T-helper 17 cell (primary cell): ENCODE data around the gene ANKRD23. TPM values are rescaled to one million over a fixed set of nuclear protein-coding genes. Genes with fewer than 3 reads are reported as not detected.

Source experiments
- ATAC-seq: fragments of 150-1000 bp; cut with Tn5 transposase; 2 replicates; pipeline ENCODE4 v1.10.0; 2021; ENCODE audit warnings: mild to moderate bottlenecking, moderate library complexity
- DNase-seq, 3 donors: peaks; one replicate each; pipeline versions ENCODE4 v3.0.0 to v3.0.0-alpha.2; 2020 to 2021
- H3K9me3 ChIP-seq: one replicate; pipeline ENCODE4 v1.7.0; 2013; ENCODE audit warnings: low read length, mild to moderate bottlenecking; ENCODE audit not compliant: control insufficient read depth, poor library complexity, severe bottlenecking
- H3K27ac Mint-ChIP-seq: one replicate; pipeline ENCODE4 v1.8.0; 2022; ENCODE audit warnings: mild to moderate bottlenecking, moderate library complexity, mixed read lengths
- H3K27me3 Mint-ChIP-seq: one replicate; pipeline ENCODE4 v1.8.0; 2022; ENCODE audit warnings: mixed read lengths
- H3K36me3 Mint-ChIP-seq: one replicate; pipeline ENCODE4 v1.8.0; 2022; ENCODE audit warnings: low read depth, mixed read lengths
- H3K4me1 Mint-ChIP-seq: one replicate; pipeline ENCODE4 v1.8.0; 2022; ENCODE audit warnings: mild to moderate bottlenecking, mixed read lengths
- H3K4me3 Mint-ChIP-seq: one replicate; pipeline ENCODE4 v1.8.0; 2022; ENCODE audit warnings: mild to moderate bottlenecking, moderate library complexity, mixed read lengths
- total RNA-seq, 4 donors: library from RNA in 2 of 4; stranded (reverse) in 2 of 4; gene quantifications; one replicate each; pipeline ENCODE4 v1.2.3 and lab custom pipeline; 2022 to 2026

ANKRD23 gene
- total RNA-seq, 2 donors from 2014 or later: 7.6 to 11.2 TPM

DNA sequence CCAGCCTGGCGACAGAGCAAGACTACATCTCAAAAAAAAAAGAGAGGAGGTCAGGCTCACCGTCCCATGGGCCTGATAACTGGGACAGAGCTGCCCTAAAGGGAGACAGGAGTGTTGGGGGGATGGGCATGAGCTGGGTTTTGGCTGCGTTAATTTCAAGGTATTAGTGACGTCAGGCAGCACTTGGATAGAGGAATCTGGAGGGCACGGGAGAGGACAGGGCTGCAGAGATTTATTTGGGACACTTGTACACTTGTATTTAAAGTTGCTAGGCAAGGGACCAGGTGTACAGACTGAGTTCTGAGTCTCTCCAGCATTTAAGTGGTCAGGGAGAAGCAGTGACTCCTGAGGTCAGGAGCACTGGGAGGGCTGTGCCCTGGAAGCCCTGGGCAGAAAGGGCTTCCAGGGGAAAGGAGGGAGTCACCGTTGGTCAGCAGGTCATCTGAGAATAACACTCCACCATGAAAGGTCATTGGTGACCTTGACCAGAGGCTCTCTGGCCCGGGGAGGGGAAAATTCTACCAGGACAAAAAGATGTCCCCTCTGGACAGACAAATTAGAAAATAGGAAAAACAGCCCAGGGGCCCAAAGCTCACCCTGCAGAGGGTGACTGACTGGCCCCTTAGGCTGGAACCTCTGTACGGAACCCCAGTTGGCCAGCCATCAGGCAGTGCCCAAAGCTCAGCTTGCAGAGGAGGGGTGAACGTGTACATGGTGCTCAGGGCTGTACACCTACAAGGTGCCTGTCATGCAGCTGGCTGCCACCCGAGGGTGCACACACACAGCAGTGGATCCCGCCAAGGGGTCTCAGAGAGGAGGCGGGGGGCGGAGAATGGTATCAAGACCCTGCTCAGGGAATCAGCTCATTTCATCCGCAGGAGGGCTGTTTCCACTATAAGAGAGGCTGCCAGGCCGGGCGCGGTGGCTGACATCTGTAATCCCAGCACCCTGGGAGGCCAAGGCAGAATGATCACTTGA, 50.8 kb downstream of the ANKRD23 start:
- DNase-seq (no peak), ATAC-seq (no peak)
- Mint-ChIP-seq H3K27me3 (no peaks in the 10 kb centered on the region), H3K36me3 (no peaks in the 10 kb centered on the region), H3K27ac (no peak overlapping the region), H3K4me1 (peaks cover 11% of the 10 kb centered on the region), H3K4me3 (no peak overlapping the region)
- no peaks in the 10 kb centered on the region for H3K9me3 ChIP-seq

- Mint-ChIP-seq H3K27ac (no peak overlapping the region), H3K27me3 (no peaks in the 10 kb centered on the region), H3K4me3 (no peak overlapping the region), H3K4me1 (peaks cover 11% of the 10 kb centered on the region), H3K36me3 (no peaks in the 10 kb centered on the region)
- H3K9me3 ChIP-seq: no peaks in the 10 kb centered on the region
- ATAC-seq: no peak
- no peak for DNase-seq
These were observed 54.6 kb downstream of the ANKRD23 start for GRCh38 chr2:96789245-96789617.

GRCh38 chr2:96788442-96789244, 55.2 kb downstream of the ANKRD23 start:
- Mint-ChIP-seq H3K4me1 (peaks cover 11% of the 10 kb centered on the region), H3K27me3 (no peaks in the 10 kb centered on the region), H3K4me3 (no peak overlapping the region), H3K36me3 (no peaks in the 10 kb centered on the region), H3K27ac (peak overlapping the region; percentile 29)
- ATAC-seq: no peak
- no peak for DNase-seq
- H3K9me3 ChIP-seq: no peaks in the 10 kb centered on the region

Other genes starting within 250 kb of the ANKRD23 start
- 10 to 100 TPM; 57.4 to 61.2 TPM for gene KANSL3, start 205.7 kb downstream of the ANKRD23 start, total RNA-seq
- not detected for gene FER1L5, start 201.3 kb downstream of the ANKRD23 start, total RNA-seq
- 1 to 10 TPM; 3.6 to 7.1 TPM for gene LMAN2L, start 104.0 kb downstream of the ANKRD23 start, total RNA-seq
- 1 to 10 TPM; 6.4 to 8.1 TPM for gene CNNM4, start 83.1 kb downstream of the ANKRD23 start, total RNA-seq
- gene CNNM3, start 27.8 kb downstream of the ANKRD23 start, total RNA-seq: 10 to 100 TPM; 30.8 to 39.5 TPM
- 10 to 100 TPM; 16.8 to 18.6 TPM for gene ANKRD39, start 14.0 kb upstream of the ANKRD23 start, total RNA-seq
- gene SEMA4C, start 26.1 kb upstream of the ANKRD23 start, total RNA-seq: 10 to 100 TPM; 25.5 to 30.9 TPM
- not detected for gene FAM178B, start 142.6 kb upstream of the ANKRD23 start, total RNA-seq